CD14-positive monocyte (primary cell): ENCODE data around the gene CYP39A1. TPM values are rescaled to one million over a fixed set of nuclear protein-coding genes. Genes with fewer than 3 reads are reported as not detected.

Source experiments
- DNase-seq, 3 donors: peaks; one replicate each; pipeline ENCODE4 v3.0.0-alpha.2; 2011 to 2022
- H2AFZ ChIP-seq: 2 replicates; pipeline ENCODE4 v1.6.0; 2012; ENCODE audit warnings: mild to moderate bottlenecking, low read depth, low read length, inconsistent platforms; ENCODE audit not compliant: insufficient read depth, poor library complexity, severe bottlenecking
- H3K27ac ChIP-seq, 2 donors: 1 replicate in 1 of 2; 2 replicates in 1 of 2; pipeline ENCODE4 v1.5.1; 2012 to 2013; ENCODE audit warnings: low read length in 2 of 2, control low read depth in 1 of 2, inconsistent platforms in 1 of 2, low read depth in 1 of 2, mild to moderate bottlenecking in 1 of 2
- H3K27me3 ChIP-seq, 2 donors: one replicate each; pipeline versions ENCODE4 v1.6.0 to v1.6.1; 2011 to 2013; ENCODE audit warnings: low read length in 2 of 2; ENCODE audit not compliant: control insufficient read depth in 2 of 2, insufficient read depth in 2 of 2
- H3K36me3 ChIP-seq, 2 donors: replicated peaks in 1 of 2; 1 replicate in 1 of 2; 2 replicates in 1 of 2; pipeline versions ENCODE4 v1.5.1 to v1.6.1; 2012 to 2013; ENCODE audit warnings: low read length in 2 of 2, control low read depth in 1 of 2, inconsistent platforms in 1 of 2, mild to moderate bottlenecking in 1 of 2; ENCODE audit not compliant: insufficient read depth in 2 of 2, control insufficient read depth in 1 of 2
- H3K4me1 ChIP-seq, 2 donors: 1 replicate in 1 of 2; 2 replicates in 1 of 2; pipeline versions ENCODE4 v1.5.1 to v1.6.1; 2012 to 2013; ENCODE audit warnings: low read length in 2 of 2, control low read depth in 1 of 2, inconsistent platforms in 1 of 2, mild to moderate bottlenecking in 1 of 2, moderate library complexity in 1 of 2; ENCODE audit not compliant: insufficient read depth in 2 of 2, control insufficient read depth in 1 of 2
- H3K4me2 ChIP-seq: replicated peaks from 2 replicates; pipeline ENCODE3; 2012; ENCODE audit warnings: low read length, moderate library complexity, mild to moderate bottlenecking; ENCODE audit not compliant: poor library complexity, severe bottlenecking; ENCODE audit errors: extremely low read depth
- H3K4me3 ChIP-seq, 3 experiments: fragments of 200-600 bp in 1 of 3; sonication (generic) in 1 of 3; replicated peaks in 1 of 3; 1 replicate in 2 of 3; 2 replicates in 1 of 3; pipeline ENCODE4 v1.5.1; 2011 to 2013; ENCODE audit warnings: low read length in 3 of 3, mild to moderate bottlenecking in 3 of 3, control low read depth in 2 of 3, low read depth in 2 of 3, inconsistent platforms in 1 of 3, moderate library complexity in 1 of 3
- H3K79me2 ChIP-seq: 2 replicates; pipeline ENCODE4 v1.6.0; 2012; ENCODE audit warnings: mild to moderate bottlenecking, control low read depth, inconsistent platforms, low read length, moderate library complexity; ENCODE audit not compliant: insufficient read depth
- H3K9ac ChIP-seq: 2 replicates; pipeline ENCODE4 v1.6.0; 2017; ENCODE audit warnings: low read length, mild to moderate bottlenecking; ENCODE audit not compliant: insufficient read depth, poor library complexity, severe bottlenecking
- H3K9me3 ChIP-seq, 2 donors: replicated peaks in 1 of 2; 1 replicate in 1 of 2; 2 replicates in 1 of 2; pipeline versions ENCODE4 v1.5.1 to v1.6.1; 2012 to 2013; ENCODE audit warnings: low read length in 2 of 2, control low read depth in 1 of 2; ENCODE audit not compliant: control insufficient read depth in 1 of 2, insufficient read depth in 1 of 2
- H4K20me1 ChIP-seq: 2 replicates; pipeline ENCODE4 v1.6.0; 2012; ENCODE audit warnings: mild to moderate bottlenecking, low read length, control low read depth, moderate library complexity; ENCODE audit not compliant: insufficient read depth
- H3K27ac Mint-ChIP-seq, 7 donors: one replicate each; pipeline ENCODE4 v1.8.0; 2020; ENCODE audit warnings: mild to moderate bottlenecking in 7 of 7, mixed read lengths in 7 of 7, moderate library complexity in 6 of 7, inconsistent platforms in 2 of 7
- H3K27me3 Mint-ChIP-seq, 3 donors: one replicate each; pipeline ENCODE4 v1.8.0; 2021 to 2022; ENCODE audit warnings: low read depth in 3 of 3, mild to moderate bottlenecking in 3 of 3, mixed read lengths in 3 of 3, moderate library complexity in 3 of 3, inconsistent platforms in 1 of 3
- H3K36me3 Mint-ChIP-seq, 2 donors: one replicate each; pipeline ENCODE4 v1.8.0; 2020; ENCODE audit warnings: mixed read lengths in 2 of 2, inconsistent platforms in 1 of 2, mild to moderate bottlenecking in 1 of 2
- H3K4me1 Mint-ChIP-seq: one replicate; pipeline ENCODE4 v1.8.0; 2020; ENCODE audit warnings: mild to moderate bottlenecking, mixed read lengths
- H3K4me3 Mint-ChIP-seq, 2 donors: one replicate each; pipeline ENCODE4 v1.8.0; 2020; ENCODE audit warnings: mild to moderate bottlenecking in 2 of 2, mixed read lengths in 2 of 2, moderate library complexity in 1 of 2
- H3K9me3 Mint-ChIP-seq, 7 donors: one replicate each; pipeline ENCODE4 v1.8.0; 2020 to 2022; ENCODE audit warnings: mixed read lengths in 7 of 7, mild to moderate bottlenecking in 6 of 7, moderate library complexity in 6 of 7, inconsistent platforms in 2 of 7
- WGBS: methylation state at CpG from one replicate; pipeline ENCODE4 v1.1.5; 2013; ENCODE audit warnings: missing lambda C conversion rate; ENCODE audit not compliant: insufficient coverage; 5-methylcytosine and 5-hydroxymethylcytosine counted together
- intact Hi-C, 2 donors: fragments of 100-400 bp; cut with micrococcal nuclease; formaldehyde crosslinking; loops; one replicate each; pipeline versions ENCODE4 v1.15.0 to v1.15.1; 2023
- polyA plus RNA-seq, 3 donors: library from polyadenylated mRNA; depleted of rRNA in 1 of 3; unstranded in 2 of 3; stranded (reverse) in 1 of 3; fragments of 300-500 nt in 2 of 3; fragments of >200 nt in 1 of 3; fragmentation: Illumina TruSeq in 2 of 3; gene quantifications; 1 replicate in 2 of 3; 2 replicates in 1 of 3; pipeline ENCODE4 v1.2.3, GENCODE V29; 2012 to 2021
- TF ChIP-seq, protein P1 (sequence below): fragments of 200-600 bp; IDR thresholded peaks from one replicate; pipeline ENCODE4 v1.8.0; 2022; ENCODE audit warnings: antibody characterized with exemption, mild to moderate bottlenecking

CYP39A1 gene
- polyA plus RNA-seq, 3 donors = not detected

DNA sequence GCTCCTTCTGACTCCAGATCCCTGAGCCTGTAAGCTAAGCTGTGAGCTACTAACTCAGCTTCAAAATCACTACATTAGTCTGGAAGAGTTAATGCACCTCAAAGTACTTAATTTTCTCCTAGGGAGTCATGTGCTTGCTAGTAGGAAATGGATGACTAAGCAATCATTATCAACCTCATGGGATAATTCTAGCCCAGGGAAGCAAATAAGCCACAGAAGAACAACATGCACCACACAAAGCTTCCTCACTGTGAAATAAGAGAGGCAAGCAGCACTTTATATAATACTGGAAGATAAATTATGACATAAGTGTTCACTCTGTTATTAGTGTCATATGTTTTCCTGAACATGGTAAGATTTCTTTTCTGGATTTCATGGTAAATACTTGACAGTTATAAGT is 103.5 kb downstream of the CYP39A1 start:
- no peaks in the 10 kb centered on the region for H3K4me1 ChIP-seq
- Mint-ChIP-seq H3K4me1 (no peaks in the 10 kb centered on the region), H3K27ac (no peak overlapping the region), H3K27me3 (no peaks in the 10 kb centered on the region), H3K4me3 (no peak overlapping the region), H3K9me3 (peaks cover 0 to 10% (median 6%) of the 10 kb centered on the region in 7 donors), H3K36me3 (no peaks in the 10 kb centered on the region)
- H3K27ac ChIP-seq = no peak overlapping the region
- H3K79me2 ChIP-seq = no peaks in the 10 kb centered on the region
- no peaks in the 10 kb centered on the region for H4K20me1 ChIP-seq
- no peak overlapping the region for H3K4me2 ChIP-seq
- peaks cover 0 to 4% of the 10 kb centered on the region in 2 donors for H3K9me3 ChIP-seq
- no peak overlapping the region for H3K4me3 ChIP-seq
- DNase-seq = no peak
- intact Hi-C loops = no loop called here
- H3K27me3 ChIP-seq = no peaks in the 10 kb centered on the region
- TF ChIP-seq, protein P1, sequence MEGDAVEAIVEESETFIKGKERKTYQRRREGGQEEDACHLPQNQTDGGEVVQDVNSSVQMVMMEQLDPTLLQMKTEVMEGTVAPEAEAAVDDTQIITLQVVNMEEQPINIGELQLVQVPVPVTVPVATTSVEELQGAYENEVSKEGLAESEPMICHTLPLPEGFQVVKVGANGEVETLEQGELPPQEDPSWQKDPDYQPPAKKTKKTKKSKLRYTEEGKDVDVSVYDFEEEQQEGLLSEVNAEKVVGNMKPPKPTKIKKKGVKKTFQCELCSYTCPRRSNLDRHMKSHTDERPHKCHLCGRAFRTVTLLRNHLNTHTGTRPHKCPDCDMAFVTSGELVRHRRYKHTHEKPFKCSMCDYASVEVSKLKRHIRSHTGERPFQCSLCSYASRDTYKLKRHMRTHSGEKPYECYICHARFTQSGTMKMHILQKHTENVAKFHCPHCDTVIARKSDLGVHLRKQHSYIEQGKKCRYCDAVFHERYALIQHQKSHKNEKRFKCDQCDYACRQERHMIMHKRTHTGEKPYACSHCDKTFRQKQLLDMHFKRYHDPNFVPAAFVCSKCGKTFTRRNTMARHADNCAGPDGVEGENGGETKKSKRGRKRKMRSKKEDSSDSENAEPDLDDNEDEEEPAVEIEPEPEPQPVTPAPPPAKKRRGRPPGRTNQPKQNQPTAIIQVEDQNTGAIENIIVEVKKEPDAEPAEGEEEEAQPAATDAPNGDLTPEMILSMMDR = no peak
- H3K36me3 ChIP-seq = no peaks in the 10 kb centered on the region
- H3K9ac ChIP-seq = no peak overlapping the region
- no peak overlapping the region for H2AFZ ChIP-seq

DNA sequence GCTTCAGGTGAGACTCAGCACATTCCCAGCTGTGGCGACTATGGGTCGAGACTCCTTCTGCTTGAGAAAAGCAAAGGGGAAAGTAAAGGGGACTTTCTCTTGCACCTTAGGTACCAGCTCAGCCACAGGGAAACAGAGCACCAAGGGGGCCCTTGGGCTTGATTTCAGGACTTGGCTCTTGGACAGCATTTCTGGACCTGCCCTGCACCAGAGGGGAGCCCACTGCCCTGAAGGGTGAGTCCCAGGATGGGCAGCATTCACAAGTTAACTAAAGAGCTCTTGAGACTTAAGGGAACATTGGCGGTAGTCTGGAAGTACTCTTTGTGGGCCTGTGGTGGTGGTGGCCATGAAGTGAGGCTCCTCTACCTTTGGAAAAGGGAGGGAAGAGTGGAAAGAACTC is 111.1 kb downstream of the CYP39A1 start:
- H3K4me1 Mint-ChIP-seq = no peaks in the 10 kb centered on the region
- Histone ChIP-seq H3K9me3 (peaks cover 0 to 4% of the 10 kb centered on the region in 2 donors), H3K4me2 (no peak overlapping the region), H3K27me3 (no peaks in the 10 kb centered on the region), H2AFZ (no peak overlapping the region), H3K9ac (no peak overlapping the region), H3K27ac (no peak overlapping the region), H3K4me1 (no peaks in the 10 kb centered on the region), H3K4me3 (no peak overlapping the region), H3K36me3 (no peaks in the 10 kb centered on the region), H3K79me2 (no peaks in the 10 kb centered on the region), H4K20me1 (no peaks in the 10 kb centered on the region)
- TF ChIP-seq, protein P1 = no peak
- H3K9me3 Mint-ChIP-seq = peaks cover 1 to 17% (median 10%) of the 10 kb centered on the region in 7 donors
- no peak overlapping the region for H3K4me3 Mint-ChIP-seq
- WGBS = 100% methylated on average over 1 of the region's 3 CpGs
- intact Hi-C loops = no loop called here
- no peak overlapping the region for H3K27ac Mint-ChIP-seq
- H3K36me3 Mint-ChIP-seq = no peaks in the 10 kb centered on the region
- DNase-seq = no peak
- H3K27me3 Mint-ChIP-seq = peaks cover 0 to 1% (median 0%) of the 10 kb centered on the region in 3 donors
